ENCODE measurements around the gene STAC2.

The STAC2 gene

GRCh38 chr17:39238311-39238972 is 12.7 kb upstream of the STAC2 start:
- no peak overlapping the region for H3K4me3 ChIP-seq (ENCODE audit: low read depth, low read length)
- TF ChIP-seq CTCF (IDR thresholded peaks at IDR 0.05; ENCODE audit: low read depth, low read length) = no peak

- no peak overlapping the region for H3K4me3 ChIP-seq (ENCODE audit: low read depth, low read length)
- TF ChIP-seq CTCF (IDR thresholded peaks at IDR 0.05; ENCODE audit: low read depth, low read length) = no peak
Observed at GRCh38 chr17:39237586-39237985, 11.8 kb upstream of the STAC2 start.

- no peak overlapping the region for H3K4me3 ChIP-seq (ENCODE audit: low read depth, low read length)
- TF ChIP-seq CTCF (IDR thresholded peaks at IDR 0.05; ENCODE audit: low read depth, low read length) = no peak
Observed at GRCh38 chr17:39236981-39237441, 11.3 kb upstream of the STAC2 start.

GRCh38 chr17:39236450-39236927 is 10.7 kb upstream of the STAC2 start:
- H3K4me3 ChIP-seq (ENCODE audit: low read depth, low read length) = no peak overlapping the region
- TF ChIP-seq CTCF (IDR thresholded peaks at IDR 0.05; ENCODE audit: low read depth, low read length) = no peak

- no peak overlapping the region for H3K4me3 ChIP-seq (ENCODE audit: low read depth, low read length)
- TF ChIP-seq CTCF (IDR thresholded peaks at IDR 0.05; ENCODE audit: low read depth, low read length) = peak; percentile 69
Observed at GRCh38 chr17:39235555-39236449, 10.1 kb upstream of the STAC2 start.

GRCh38 chr17:39231591-39232551 is 6.1 kb upstream of the STAC2 start:
- no peak overlapping the region for H3K4me3 ChIP-seq (ENCODE audit: low read depth, low read length)
- TF ChIP-seq CTCF (IDR thresholded peaks at IDR 0.05; ENCODE audit: low read depth, low read length) = peak; percentile 77

Data from WI38 (cell line).